KBM-7 (cell line): ENCODE results near the gene RFPL3.

Experiments
- DNase-seq: peaks from one replicate; pipeline ENCODE4 v3.0.0-alpha.2; 2015
- in situ Hi-C: fragments of 300-500 bp; cut with MboI; formaldehyde crosslinking; loops from 2 replicates; pipeline ENCODE4 v1.14.3; 2020; ENCODE audit warnings: low sequenced_read_pairs, low pct_unique_long_range_greater_than_20kb, mixed read lengths

The RFPL3 gene

DNA sequence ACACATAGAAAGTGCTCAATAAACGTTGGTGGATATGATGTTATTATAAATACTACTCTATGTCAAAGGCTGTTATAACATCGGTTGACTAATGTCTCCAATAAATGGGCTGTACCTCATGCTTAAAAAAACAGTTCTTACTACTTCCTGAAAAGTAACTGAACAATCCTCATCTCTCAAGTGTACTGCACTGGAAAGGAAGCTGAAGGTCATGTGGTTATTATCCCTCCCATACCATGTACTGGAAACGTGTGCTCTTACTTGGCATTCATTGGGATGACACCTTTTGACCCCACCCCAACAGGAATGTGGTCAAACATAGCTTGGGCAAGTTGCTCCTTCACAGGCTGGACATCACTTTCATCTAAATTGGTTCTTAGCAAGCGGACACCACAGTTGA, 43.8 kb downstream of the RFPL3 start:
- in situ Hi-C loops, result no loop called here
- no peak for DNase-seq

DNA sequence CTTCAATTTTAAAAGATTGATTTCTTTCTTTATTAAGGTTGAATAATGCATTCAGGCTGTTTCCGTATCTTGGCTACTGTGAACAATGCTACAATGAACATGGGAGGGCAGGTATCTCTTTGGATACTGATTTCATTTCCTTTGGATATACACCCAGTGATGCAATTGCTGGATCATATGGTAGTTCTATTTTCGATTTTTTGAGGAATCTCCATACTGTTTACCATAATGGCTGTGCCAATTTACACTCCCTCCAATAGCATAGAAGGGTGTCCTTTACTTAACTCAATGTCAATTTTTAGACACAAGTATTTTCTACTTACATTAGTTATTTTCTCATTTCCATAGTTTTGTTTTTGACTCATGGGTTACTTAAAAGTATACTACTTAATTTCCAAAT, 46.4 kb downstream of the RFPL3 start:
- no peak for DNase-seq
- in situ Hi-C loops, result no loop called here

DNA sequence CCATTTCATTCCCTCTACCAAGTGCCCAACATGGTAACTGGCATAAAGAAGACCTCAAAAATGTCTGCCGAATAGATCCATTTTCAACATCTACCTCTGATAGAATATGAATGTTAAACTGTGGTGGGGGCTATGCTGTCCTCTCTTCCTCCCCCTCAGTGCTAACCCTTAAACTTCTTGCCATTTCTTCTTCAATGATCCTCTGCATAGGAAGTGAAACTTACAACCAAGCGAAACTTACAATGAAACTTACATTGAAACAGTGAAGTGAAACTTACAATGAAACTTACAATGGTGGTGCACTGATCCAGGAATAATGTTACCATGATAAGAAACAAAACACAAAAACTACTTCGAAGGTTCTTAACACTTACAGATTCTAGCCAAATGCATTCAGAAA, 49.6 kb downstream of the RFPL3 start:
- in situ Hi-C loops, result no loop called here

GRCh38 chr22:32407936-32408335, 50.3 kb downstream of the RFPL3 start:
- no peak for DNase-seq
- in situ Hi-C loops, result no loop called here

More for the DNA sequence above, 49.6 kb downstream of the RFPL3 start:
- no peak for DNase-seq

DNA sequence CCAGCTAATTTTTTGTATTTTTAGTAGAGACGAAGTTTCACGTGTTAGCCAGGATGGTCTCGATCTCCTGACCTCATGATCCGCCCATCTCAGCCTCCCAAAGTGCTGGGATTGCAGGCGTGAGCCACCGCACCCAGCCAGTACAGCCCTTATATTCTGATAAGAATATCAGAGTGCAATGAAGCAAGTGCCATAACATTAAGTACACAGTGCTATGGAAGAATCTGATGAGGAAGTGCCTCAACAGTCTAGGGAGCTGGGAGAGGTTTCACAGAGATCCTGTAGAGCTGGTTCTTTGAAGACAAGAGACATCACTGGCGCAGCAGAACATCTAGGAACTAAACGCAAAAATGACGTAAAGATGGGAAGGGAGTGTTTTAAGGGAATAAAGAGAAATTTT, 52.3 kb downstream of the RFPL3 start:
- DNase-seq, result no peak
- in situ Hi-C loops, result no loop called here

DNA sequence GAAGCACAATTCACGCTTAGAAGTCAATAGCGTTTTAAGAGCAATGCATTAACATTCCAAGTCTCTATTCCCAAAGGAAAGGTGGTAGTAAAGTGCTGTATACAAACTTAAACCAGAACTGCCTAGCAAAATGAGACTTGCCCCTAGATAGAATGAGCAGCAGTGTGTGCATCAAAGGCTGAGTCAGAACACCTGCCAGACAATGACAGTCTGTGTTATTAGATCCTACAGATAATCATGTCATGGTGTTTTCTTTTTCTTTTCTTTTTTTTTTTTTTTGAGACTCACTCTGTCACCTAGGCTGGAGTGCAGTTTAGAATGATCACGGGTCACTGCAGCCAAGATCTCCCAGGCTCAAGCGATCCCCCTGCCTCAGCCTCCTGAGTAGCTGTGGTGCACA, 52.8 kb downstream of the RFPL3 start:
- in situ Hi-C loops, result no loop called here
- no peak for DNase-seq
